HUES64 (cell line): ENCODE measurements around the gene TGFBR3L.
"Not testable (repeated sequence)": the region's sequence is repeated elsewhere in the genome, so short reads cannot be mapped to it uniquely, and the experiment has no call there.

Source experiments
- H3K27ac ChIP-seq: 2 replicates; pipeline ENCODE4 v1.7.0; 2013; ENCODE audit warnings: low read depth, low read length, inconsistent platforms
- H3K27me3 ChIP-seq: 2 replicates; pipeline ENCODE4 v1.6.1; 2013; ENCODE audit warnings: mild to moderate bottlenecking, low read length; ENCODE audit not compliant: insufficient read depth
- H3K36me3 ChIP-seq: 2 replicates; pipeline ENCODE4 v1.6.1; 2013; ENCODE audit warnings: mild to moderate bottlenecking, low read length; ENCODE audit not compliant: insufficient read depth
- H3K4me1 ChIP-seq: 2 replicates; pipeline ENCODE4 v1.6.1; 2013; ENCODE audit warnings: mild to moderate bottlenecking, low read length, moderate library complexity; ENCODE audit not compliant: insufficient read depth
- H3K4me3 ChIP-seq: 2 replicates; pipeline ENCODE4 v1.5.1; 2013; ENCODE audit warnings: mild to moderate bottlenecking, low read length, moderate library complexity
- H3K9ac ChIP-seq: 2 replicates; pipeline ENCODE4 v1.6.1; 2013; ENCODE audit warnings: mild to moderate bottlenecking, low read depth, low read length
- H3K9me3 ChIP-seq: 2 replicates; pipeline ENCODE4 v1.6.1; 2013; ENCODE audit warnings: low read depth, low read length; ENCODE audit not compliant: insufficient read depth
- WGBS: fragments of 150-250, 120-280 bp; methylation state at CpG from one replicate; pipeline ENCODE4 v1.1.7; 2013; ENCODE audit warnings: missing lambda C conversion rate; 5-methylcytosine and 5-hydroxymethylcytosine counted together

TGFBR3L gene

GRCh38 chr19:7883105-7883504 is 31.5 kb upstream of the TGFBR3L start:
- Histone ChIP-seq H3K9me3 (no peaks in the 10 kb centered on the region), H3K4me3 (no peak overlapping the region), H3K4me1 (no peaks in the 10 kb centered on the region), H3K9ac (no peak overlapping the region), H3K36me3 (no peaks in the 10 kb centered on the region), H3K27ac (no peak overlapping the region), H3K27me3 (no peaks in the 10 kb centered on the region)
- WGBS: 89% methylated on average over 4 of the region's 4 CpGs

DNA sequence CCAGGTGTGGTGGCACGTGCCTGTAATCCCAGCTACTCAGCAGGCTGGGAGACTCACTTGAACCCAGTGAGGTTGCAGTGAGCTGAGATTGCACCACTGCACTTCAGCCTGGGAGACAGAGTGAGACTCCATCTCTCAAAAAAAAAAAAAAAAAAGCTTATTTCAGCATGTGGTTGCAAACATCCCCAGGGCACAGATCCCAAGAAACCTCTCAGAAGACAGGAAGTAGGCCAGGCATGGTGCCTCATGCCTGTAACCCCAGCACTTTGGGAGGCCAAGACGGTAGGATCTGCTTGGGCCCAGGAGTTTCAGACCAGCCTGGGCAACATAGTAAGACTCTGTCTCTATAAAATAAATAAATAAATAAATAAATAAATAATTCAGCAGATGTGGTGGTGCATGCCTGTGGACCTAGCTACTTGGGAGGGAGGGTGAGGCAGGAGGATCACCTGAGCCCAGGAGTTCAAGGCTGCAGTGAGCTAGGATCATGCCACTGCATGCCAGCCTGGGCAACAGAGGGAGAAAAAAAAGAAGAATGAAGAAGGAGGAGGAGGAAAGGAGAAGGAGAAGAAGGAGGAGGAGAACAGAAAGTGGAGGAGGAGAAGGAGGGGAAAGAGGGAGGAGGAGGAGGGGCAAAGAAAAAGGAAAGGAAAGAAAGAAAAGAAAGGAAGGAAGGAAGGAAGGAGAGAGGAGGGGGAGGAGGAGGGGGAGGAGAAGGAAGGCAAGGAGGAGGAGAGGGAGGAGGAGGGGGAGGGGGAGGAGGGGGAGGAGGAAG is 30.6 kb upstream of the TGFBR3L start:
- no peak overlapping the region for H3K27ac ChIP-seq
- H3K4me1 ChIP-seq: no peaks in the 10 kb centered on the region
- H3K27me3 ChIP-seq: peaks cover 6% of the 10 kb centered on the region
- H3K9ac ChIP-seq: no peak overlapping the region
- no peaks in the 10 kb centered on the region for H3K9me3 ChIP-seq
- WGBS: 76% methylated on average over 2 of the region's 2 CpGs
- no peak overlapping the region for H3K4me3 ChIP-seq
- H3K36me3 ChIP-seq: no peaks in the 10 kb centered on the region

DNA sequence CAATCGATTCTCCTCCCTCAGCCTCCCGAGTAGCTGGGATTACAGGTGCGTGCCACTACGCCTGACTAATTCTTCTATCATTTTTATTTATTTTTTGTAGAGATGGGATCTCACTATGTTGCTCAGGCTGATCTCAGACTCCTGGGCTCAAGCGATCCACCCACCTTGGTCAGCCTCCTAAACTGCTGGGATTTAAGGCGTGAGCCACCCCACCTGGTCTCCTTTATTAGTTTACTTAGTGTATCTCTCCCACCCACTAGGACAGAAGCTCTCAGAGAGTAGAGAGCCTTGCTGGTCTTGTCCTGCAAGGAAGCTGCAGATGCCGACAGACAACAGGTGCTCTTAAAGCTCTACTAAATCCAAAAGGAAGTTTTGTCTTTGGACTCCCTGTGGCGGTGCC is 28.8 kb upstream of the TGFBR3L start:
- no peak overlapping the region for H3K9ac ChIP-seq
- H3K4me3 ChIP-seq: no peak overlapping the region
- no peak overlapping the region for H3K27ac ChIP-seq
- WGBS: 90% methylated on average over 7 of the region's 8 CpGs
- H3K36me3 ChIP-seq: no peaks in the 10 kb centered on the region
- no peaks in the 10 kb centered on the region for H3K4me1 ChIP-seq
- H3K9me3 ChIP-seq: no peaks in the 10 kb centered on the region
- peaks cover 13% of the 10 kb centered on the region for H3K27me3 ChIP-seq

- Histone ChIP-seq H3K27ac (no peak overlapping the region), H3K4me3 (peak overlapping the region; percentile 65; the same call in 1 of the 2 replicates), H3K36me3 (no peaks in the 10 kb centered on the region), H3K27me3 (peaks cover 13% of the 10 kb centered on the region), H3K4me1 (no peaks in the 10 kb centered on the region), H3K9me3 (no peaks in the 10 kb centered on the region), H3K9ac (no peak overlapping the region)
- WGBS: 81% methylated on average over 16 of the region's 16 CpGs
Observed at GRCh38 chr19:7887408-7888144, 27.1 kb upstream of the TGFBR3L start.

GRCh38 chr19:7888145-7888825 is 26.3 kb upstream of the TGFBR3L start, which contains the start of gene LRRC8E:
TSS of gene LRRC8E (plus strand) at chr19:7888510. CDS start at chr19:7895604, 7,094 bp downstream.
- Histone ChIP-seq H3K27me3 (peaks cover 13% of the 10 kb centered on the region), H3K4me1 (no peaks in the 10 kb centered on the region), H3K9ac (peak within 1 kb of the TSS; percentile 70), H3K36me3 (no peaks in the 10 kb centered on the region), H3K27ac (no peak within 1 kb of the TSS), H3K9me3 (no peaks in the 10 kb centered on the region), H3K4me3 (peak within 1 kb of the TSS; percentile 65)
- WGBS: 8% methylated on average over 53 of the region's 53 CpGs

GRCh38 chr19:7888826-7889217 is 25.8 kb upstream of the TGFBR3L start:
- peaks cover 13% of the 10 kb centered on the region for H3K27me3 ChIP-seq

GRCh38 chr19:7893362-7894101 is 21.1 kb upstream of the TGFBR3L start:
- H3K9me3 ChIP-seq, H3K9ac ChIP-seq, H3K27ac ChIP-seq, H3K4me1 ChIP-seq, H3K4me3 ChIP-seq, H3K36me3 ChIP-seq: not testable (repeated sequence)
- 91% methylated on average over 18 of the region's 18 CpGs for WGBS
- H3K27me3 ChIP-seq: peaks cover 11% of the 10 kb centered on the region

More at GRCh38 chr19:7888826-7889217, 25.8 kb upstream of the TGFBR3L start:
- Histone ChIP-seq H3K4me3 (peak overlapping the region; percentile 65), H3K36me3 (no peaks in the 10 kb centered on the region), H3K4me1 (no peaks in the 10 kb centered on the region), H3K9me3 (no peaks in the 10 kb centered on the region), H3K27ac (no peak overlapping the region), H3K9ac (peak overlapping the region; percentile 70)
- WGBS: 78% methylated on average over 8 of the region's 8 CpGs

DNA sequence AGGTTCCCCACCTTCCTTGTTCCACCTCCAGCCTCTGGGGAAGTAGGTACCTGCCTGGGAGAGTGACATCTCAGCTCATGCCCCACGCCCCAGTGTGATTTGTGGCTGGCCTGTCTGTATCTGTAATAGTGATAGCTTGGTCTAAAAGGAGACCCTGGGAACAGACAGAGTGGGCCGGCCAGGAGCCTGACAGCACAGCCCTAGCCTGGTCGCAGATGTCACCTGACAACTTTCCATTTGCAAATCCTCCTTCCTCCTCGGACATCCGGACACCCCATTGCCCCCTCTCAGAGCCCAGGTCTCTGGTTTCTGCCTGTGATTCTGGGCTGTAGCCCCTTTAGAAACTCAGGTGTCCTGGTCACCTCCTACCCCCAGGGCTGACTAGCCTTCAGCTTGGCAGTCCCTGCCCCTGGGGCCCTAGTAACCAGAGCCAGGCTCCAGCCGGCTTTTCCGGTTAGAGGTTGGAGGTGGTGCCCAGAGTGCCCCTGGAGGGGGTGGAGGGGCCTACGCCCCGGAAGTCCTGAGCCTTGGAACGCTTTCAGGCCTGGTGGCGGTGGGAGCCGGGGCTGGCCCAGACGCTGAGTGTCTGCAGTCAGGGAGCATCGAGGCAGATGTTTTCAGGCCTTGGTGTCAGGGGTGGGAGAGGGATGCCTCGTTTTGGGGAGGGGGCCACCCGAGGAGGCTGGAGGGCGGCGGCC is 19.9 kb upstream of the TGFBR3L start:
- Histone ChIP-seq H3K27ac (no peak overlapping the region), H3K36me3 (no peaks in the 10 kb centered on the region), H3K9ac (no peak overlapping the region), H3K9me3 (no peaks in the 10 kb centered on the region), H3K4me1 (no peaks in the 10 kb centered on the region), H3K4me3 (no peak overlapping the region), H3K27me3 (peaks cover 1% of the 10 kb centered on the region; the same call in 1 of the 2 replicates)
- 77% methylated on average over 18 of the region's 18 CpGs for WGBS

DNA sequence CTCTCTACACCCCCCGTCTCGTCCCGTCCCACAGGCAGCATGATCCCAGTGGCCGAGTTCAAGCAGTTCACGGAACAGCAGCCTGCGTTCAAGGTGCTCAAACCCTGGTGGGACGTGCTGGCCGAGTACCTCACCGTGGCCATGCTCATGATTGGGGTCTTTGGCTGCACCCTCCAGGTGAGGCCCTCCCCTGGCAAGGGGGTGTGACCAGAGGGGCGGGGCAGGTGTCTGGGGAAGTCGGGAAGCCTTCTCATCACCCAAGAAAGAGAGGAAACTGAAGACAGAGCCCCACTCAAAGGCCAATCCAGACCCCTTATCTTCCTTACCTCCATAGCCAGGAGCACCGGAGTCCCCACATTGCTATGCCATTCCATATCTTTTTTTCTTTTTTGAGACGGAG is 19.1 kb upstream of the TGFBR3L start:
- 93% methylated on average over 13 of the region's 13 CpGs for WGBS
- no peak overlapping the region for H3K27ac ChIP-seq
- no peaks in the 10 kb centered on the region for H3K4me1 ChIP-seq
- H3K36me3 ChIP-seq: no peaks in the 10 kb centered on the region
- H3K27me3 ChIP-seq: no peaks in the 10 kb centered on the region; the same call in 1 of the 2 replicates
- no peaks in the 10 kb centered on the region for H3K9me3 ChIP-seq
- no peak overlapping the region for H3K4me3 ChIP-seq
- no peak overlapping the region for H3K9ac ChIP-seq

DNA sequence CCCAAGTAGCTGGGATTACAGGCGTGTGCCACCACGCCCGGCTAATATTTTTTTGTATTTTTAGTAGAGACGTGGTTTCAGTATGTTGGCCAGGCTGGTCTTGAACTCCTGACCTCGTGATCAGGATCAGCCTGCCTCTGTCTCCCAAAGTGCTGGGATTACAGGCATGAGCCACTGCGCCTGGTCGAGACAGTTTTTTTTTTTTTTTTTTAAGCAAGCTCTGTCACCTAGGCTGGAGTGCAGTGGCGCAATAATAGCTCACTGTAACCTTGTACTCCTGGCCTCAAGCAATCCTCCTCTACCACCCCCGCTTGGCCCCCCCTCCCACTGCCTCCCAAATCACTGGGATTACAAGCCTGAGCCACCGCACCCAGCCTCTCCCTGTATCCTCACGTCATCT is 17.3 kb upstream of the TGFBR3L start:
- no peak overlapping the region for H3K27ac ChIP-seq
- H3K9me3 ChIP-seq: no peaks in the 10 kb centered on the region
- no peaks in the 10 kb centered on the region for H3K36me3 ChIP-seq
- no peaks in the 10 kb centered on the region for H3K27me3 ChIP-seq
- H3K9ac ChIP-seq: no peak overlapping the region
- no peak overlapping the region for H3K4me3 ChIP-seq
- WGBS: 93% methylated on average over 11 of the region's 11 CpGs
- H3K4me1 ChIP-seq: no peaks in the 10 kb centered on the region
